Type B pancreatic cell (in vitro differentiated cells): Measurements from ENCODE around the gene FAM110D. TPM values are rescaled to one million over a fixed set of nuclear protein-coding genes. Genes with fewer than 3 reads are reported as not detected.
A peak's percentile ranks its signal among the peaks of the same experiment; 100 is the strongest.

Experiments used
- DNase-seq: peaks from one replicate; pipeline ENCODE4 v3.0.0; 2021; ENCODE audit warnings: mixed read lengths; ENCODE audit not compliant: unreplicated experiment; ENCODE audit errors: extremely low spot score
- H3K27ac Mint-ChIP-seq: 2 replicates; pipeline ENCODE4 v1.8.0; 2021; ENCODE audit warnings: mild to moderate bottlenecking, mixed read lengths
- H3K27me3 Mint-ChIP-seq: 2 replicates; pipeline ENCODE4 v1.8.0; 2021; ENCODE audit warnings: mixed read lengths
- H3K36me3 Mint-ChIP-seq: 2 replicates; pipeline ENCODE4 v1.8.0; 2021; ENCODE audit warnings: mixed read lengths
- H3K4me1 Mint-ChIP-seq: one replicate; pipeline ENCODE4 v1.8.0; 2021; ENCODE audit warnings: mixed read lengths; ENCODE audit not compliant: unreplicated experiment
- H3K4me3 Mint-ChIP-seq: 2 replicates; pipeline ENCODE4 v1.8.0; 2021; ENCODE audit warnings: mild to moderate bottlenecking, mixed read lengths
- H3K9me3 Mint-ChIP-seq: 2 replicates; pipeline ENCODE4 v1.8.0; 2021; ENCODE audit warnings: mixed read lengths
- CTCF ChIP-seq: fragments of 200-600 bp; sonication (generic); conservative IDR thresholded peaks from 2 replicates; pipeline ENCODE4 v1.5.0; 2021; ENCODE audit warnings: antibody characterized with exemption, mild to moderate bottlenecking
- total RNA-seq: library from RNA; stranded (reverse); gene quantifications from 2 replicates; pipeline ENCODE4 v1.2.1, GENCODE V29; 2021; ENCODE audit warnings: low replicate concordance

Gene FAM110D
- total RNA-seq, 1 donor from 2014 or later: 1.4 TPM

GRCh38 chr1:26200413-26200812 lies 41.5 kb downstream of the FAM110D start:
- H3K9me3 Mint-ChIP-seq: no peaks in the 10 kb centered on the region
- peaks cover 18% of the 10 kb centered on the region for H3K27me3 Mint-ChIP-seq
- no peak for DNase-seq
- no peak for TF ChIP-seq CTCF
- H3K36me3 Mint-ChIP-seq: no peaks in the 10 kb centered on the region
- peaks cover 24% of the 10 kb centered on the region for H3K4me1 Mint-ChIP-seq
- H3K4me3 Mint-ChIP-seq: no peak overlapping the region
- peak overlapping the region; percentile 32 for H3K27ac Mint-ChIP-seq

- Mint-ChIP-seq H3K9me3 (no peaks in the 10 kb centered on the region), H3K27ac (no peak overlapping the region), H3K36me3 (no peaks in the 10 kb centered on the region), H3K27me3 (peaks cover 18% of the 10 kb centered on the region), H3K4me3 (no peak overlapping the region), H3K4me1 (peaks cover 24% of the 10 kb centered on the region)
- no peak for DNase-seq
- no peak for TF ChIP-seq CTCF
Measured at GRCh38 chr1:26203642-26204318, 44.9 kb downstream of the FAM110D start.

GRCh38 chr1:26210147-26210870 lies 51.4 kb downstream of the FAM110D start:
- H3K9me3 Mint-ChIP-seq: no peaks in the 10 kb centered on the region
- DNase-seq: no peak
- no peak overlapping the region for H3K27ac Mint-ChIP-seq
- no peaks in the 10 kb centered on the region for H3K27me3 Mint-ChIP-seq
- no peaks in the 10 kb centered on the region for H3K36me3 Mint-ChIP-seq
- no peaks in the 10 kb centered on the region for H3K4me1 Mint-ChIP-seq
- H3K4me3 Mint-ChIP-seq: no peak overlapping the region
- no peak for TF ChIP-seq CTCF

- TF ChIP-seq CTCF: no peak
- no peaks in the 10 kb centered on the region for H3K27me3 Mint-ChIP-seq
- no peak for DNase-seq
- H3K4me3 Mint-ChIP-seq: no peak overlapping the region
- H3K4me1 Mint-ChIP-seq: no peaks in the 10 kb centered on the region
- H3K27ac Mint-ChIP-seq: no peak overlapping the region
- H3K9me3 Mint-ChIP-seq: no peaks in the 10 kb centered on the region
- H3K36me3 Mint-ChIP-seq: no peaks in the 10 kb centered on the region
Measured at GRCh38 chr1:26212726-26213125, 53.8 kb downstream of the FAM110D start.

- H3K27ac Mint-ChIP-seq: no peak overlapping the region
- no peaks in the 10 kb centered on the region for H3K9me3 Mint-ChIP-seq
- no peak overlapping the region for H3K4me3 Mint-ChIP-seq
- no peak for TF ChIP-seq CTCF
- no peaks in the 10 kb centered on the region for H3K4me1 Mint-ChIP-seq
- no peaks in the 10 kb centered on the region for H3K27me3 Mint-ChIP-seq
- H3K36me3 Mint-ChIP-seq: no peaks in the 10 kb centered on the region
- no peak for DNase-seq
Measured at GRCh38 chr1:26213335-26213905, 54.5 kb downstream of the FAM110D start.

Other genes starting within 250 kb of the FAM110D start
- 16.7 and 21.1 TPM in 2 replicates for gene PAFAH2, start 161.0 kb upstream of the FAM110D start, total RNA-seq
- 0.31 and 4.2 TPM in 2 replicates for gene EXTL1, start 137.3 kb upstream of the FAM110D start, total RNA-seq
- 4.4 and 24.4 TPM in 2 replicates for gene SLC30A2, start 113.0 kb upstream of the FAM110D start, total RNA-seq
- gene TRIM63, start 91.4 kb upstream of the FAM110D start, total RNA-seq: 1.7 and 4.1 TPM in 2 replicates
- 14.7 and 18.4 TPM in 2 replicates for gene PDIK1L, start 47.3 kb upstream of the FAM110D start, total RNA-seq
- 1.0 TPM in 1 of 2 replicates, not detected in the other for gene C1orf232, start 9.9 kb downstream of the FAM110D start, total RNA-seq
- 29.7 and 34.9 TPM in 2 replicates for gene ZNF593, start 10.8 kb downstream of the FAM110D start, total RNA-seq
- gene ZNF593OS, start 12.8 kb downstream of the FAM110D start, total RNA-seq: not detected in 2 replicates
- 16.5 and 50.5 TPM in 2 replicates for gene CNKSR1, start 18.4 kb downstream of the FAM110D start, total RNA-seq
- gene CATSPER4, start 31.5 kb downstream of the FAM110D start, total RNA-seq: not detected in 2 replicates
- gene CEP85, start 75.1 kb downstream of the FAM110D start, total RNA-seq: 15.9 and 26.8 TPM in 2 replicates
- gene SH3BGRL3, start 121.0 kb downstream of the FAM110D start, total RNA-seq: 78.1 and 105 TPM in 2 replicates
- 27.1 and 50.5 TPM in 2 replicates for gene UBXN11, start 147.6 kb downstream of the FAM110D start, total RNA-seq
- gene CD52, start 158.9 kb downstream of the FAM110D start, total RNA-seq: 0.75 and 0.93 TPM in 2 replicates
- gene CRYBG2, start 195.1 kb downstream of the FAM110D start, total RNA-seq: 20.0 and 67.7 TPM in 2 replicates
- not detected in 2 replicates for gene ZNF683, start 213.7 kb downstream of the FAM110D start, total RNA-seq